Measurements from ENCODE around the gene GREB1L. TPM values are rescaled to one million over a fixed set of nuclear protein-coding genes. Genes with fewer than 3 reads are reported as not detected.

Gene GREB1L
- total RNA-seq, 2 experiments from 2014 or later = not detected

DNA sequence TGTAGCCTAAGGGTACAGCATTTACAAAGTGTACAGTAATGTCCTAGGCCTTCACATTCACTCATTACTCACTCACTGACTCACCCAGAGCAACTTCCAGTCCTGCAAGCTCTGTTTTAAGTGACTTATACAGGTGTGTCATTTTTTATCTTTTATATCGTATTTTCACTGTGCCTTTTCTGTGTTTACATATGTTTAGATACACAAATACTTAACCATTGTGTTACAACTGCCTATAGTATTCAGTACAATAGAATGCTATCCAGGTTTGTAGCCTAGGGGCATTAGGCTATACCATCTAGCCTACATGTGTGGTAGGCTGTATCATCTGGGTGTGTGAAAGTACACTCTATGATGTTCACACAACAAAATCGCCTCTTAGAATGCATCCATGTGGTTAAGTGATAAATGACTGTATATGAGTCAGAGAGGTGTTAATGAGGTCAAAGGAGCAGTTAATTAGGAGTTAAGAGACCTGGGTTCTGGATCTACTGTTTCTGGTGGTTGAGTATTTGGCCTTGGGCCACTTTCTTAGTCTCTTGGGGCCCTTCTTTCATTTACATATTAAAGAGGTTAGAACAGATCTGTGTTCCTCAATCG lies 149.1 kb downstream of the GREB1L start:
- H4K20me1 ChIP-seq (ENCODE audit: insufficient read depth, low read length) = no peaks in the 10 kb centered on the region
- H3K4me1 ChIP-seq (ENCODE audit: insufficient read depth, low read length, poor library complexity, severe bottlenecking) = no peaks in the 10 kb centered on the region
- ChIA-PET POLR2A (interaction anchor here (0.6 kb wide), 1 partner anchor 551 kb away, joined by 3 read pairs; no protein-coding TSS in a partner anchor), CTCF (ENCODE audit: unreplicated experiment) (no interaction called here)
- H3K4me3 ChIP-seq (ENCODE audit: low read depth, low read length, poor library complexity, severe bottlenecking) = no peak overlapping the region
- no peak overlapping the region for H3K4me2 ChIP-seq (ENCODE audit: low read length)
- no TSS peak for BruUV-seq (replicated peaks)
- no peaks in the 10 kb centered on the region for H3K36me3 ChIP-seq (ENCODE audit: insufficient read depth, low read length)
- no peaks in the 10 kb centered on the region for H3K79me2 ChIP-seq (ENCODE audit: insufficient read depth, low read depth, low read length)
- TF ChIP-seq CTCF (conservative IDR thresholded peaks at IDR 0.05; ENCODE audit: low read length) = no peak
- TF ChIP-seq EZH2phosphoT487 (IDR thresholded peaks at IDR 0.05; ENCODE audit: borderline replicate concordance, low read depth, low read length) = no peak
- H3K9me2 ChIP-seq (ENCODE audit: insufficient read depth, low read length) = no peaks in the 10 kb centered on the region
- DNase-seq (ENCODE audit: low spot score) = no peak
- H2AFZ ChIP-seq (ENCODE audit: low read length) = no peak overlapping the region
- intact Hi-C loops (cut with micrococcal nuclease; ENCODE audit: unreplicated experiment) = no loop called here
- no peaks in the 10 kb centered on the region for H3K9me3 ChIP-seq (ENCODE audit: low read length)
- no peak overlapping the region for H3K27ac ChIP-seq (ENCODE audit: low read depth, low read length, poor library complexity, severe bottlenecking)

DNA sequence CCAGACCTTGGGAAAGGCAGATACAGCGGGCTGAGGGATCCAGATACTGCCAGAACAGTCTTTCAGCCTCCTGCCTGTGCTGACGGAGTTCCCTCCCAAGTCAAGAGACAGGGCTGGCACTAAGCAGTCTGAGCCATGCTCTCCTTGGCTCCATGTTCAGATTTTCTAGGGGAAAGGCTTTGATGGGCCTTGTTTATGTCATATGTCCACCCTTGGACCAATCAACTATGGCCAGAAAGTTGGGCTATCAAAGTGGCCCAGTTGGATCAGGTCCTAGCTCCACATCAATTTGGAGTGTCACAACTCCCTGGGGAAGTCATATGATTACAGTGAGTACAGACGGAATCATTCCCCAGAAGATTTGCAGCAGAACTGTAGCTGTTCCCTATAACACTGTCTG lies 152.0 kb downstream of the GREB1L start:
- Histone ChIP-seq H3K27ac (ENCODE audit: low read depth, low read length, poor library complexity, severe bottlenecking) (no peak overlapping the region), H2AFZ (ENCODE audit: low read length) (no peak overlapping the region), H3K9me2 (ENCODE audit: insufficient read depth, low read length) (no peaks in the 10 kb centered on the region), H3K36me3 (ENCODE audit: insufficient read depth, low read length) (no peaks in the 10 kb centered on the region), H3K9me3 (ENCODE audit: low read length) (no peaks in the 10 kb centered on the region), H3K4me1 (ENCODE audit: insufficient read depth, low read length, poor library complexity, severe bottlenecking) (no peaks in the 10 kb centered on the region), H4K20me1 (ENCODE audit: insufficient read depth, low read length) (no peaks in the 10 kb centered on the region), H3K4me3 (ENCODE audit: low read depth, low read length, poor library complexity, severe bottlenecking) (no peak overlapping the region), H3K79me2 (ENCODE audit: insufficient read depth, low read depth, low read length) (no peaks in the 10 kb centered on the region), H3K4me2 (ENCODE audit: low read length) (no peak overlapping the region)
- no peak for DNase-seq (ENCODE audit: low spot score)
- intact Hi-C loops (cut with micrococcal nuclease; ENCODE audit: unreplicated experiment) = no loop called here
- TF ChIP-seq EZH2phosphoT487 (IDR thresholded peaks at IDR 0.05; ENCODE audit: borderline replicate concordance, low read depth, low read length) (no peak), CTCF (conservative IDR thresholded peaks at IDR 0.05; ENCODE audit: low read length) (no peak)
- POLR2A ChIA-PET = no interaction called here
- CTCF ChIA-PET (ENCODE audit: unreplicated experiment) = no interaction called here
- BruUV-seq (replicated peaks) = no TSS peak

GRCh38 chr18:21398121-21398520 lies 156.1 kb downstream of the GREB1L start:
- H3K4me1 ChIP-seq (ENCODE audit: insufficient read depth, low read length, poor library complexity, severe bottlenecking) = no peaks in the 10 kb centered on the region
- intact Hi-C loops (cut with micrococcal nuclease; ENCODE audit: unreplicated experiment) = no loop called here
- BruUV-seq (replicated peaks) = no TSS peak
- H2AFZ ChIP-seq (ENCODE audit: low read length) = no peak overlapping the region
- ChIA-PET CTCF (ENCODE audit: unreplicated experiment) (no interaction called here), POLR2A (no interaction called here)
- H3K79me2 ChIP-seq (ENCODE audit: insufficient read depth, low read depth, low read length) = no peaks in the 10 kb centered on the region
- H4K20me1 ChIP-seq (ENCODE audit: insufficient read depth, low read length) = no peaks in the 10 kb centered on the region
- H3K4me2 ChIP-seq (ENCODE audit: low read length) = no peak overlapping the region
- no peak overlapping the region for H3K27ac ChIP-seq (ENCODE audit: low read depth, low read length, poor library complexity, severe bottlenecking)
- no peak overlapping the region for H3K4me3 ChIP-seq (ENCODE audit: low read depth, low read length, poor library complexity, severe bottlenecking)
- H3K9me3 ChIP-seq (ENCODE audit: low read length) = no peaks in the 10 kb centered on the region
- TF ChIP-seq CTCF (conservative IDR thresholded peaks at IDR 0.05; ENCODE audit: low read length) (no peak), EZH2phosphoT487 (IDR thresholded peaks at IDR 0.05; ENCODE audit: borderline replicate concordance, low read depth, low read length) (no peak)
- H3K9me2 ChIP-seq (ENCODE audit: insufficient read depth, low read length) = no peaks in the 10 kb centered on the region
- no peaks in the 10 kb centered on the region for H3K36me3 ChIP-seq (ENCODE audit: insufficient read depth, low read length)
- DNase-seq (ENCODE audit: low spot score) = no peak
